SK-N-SH treated with all-trans-retinoic acid at 6 μM for 48 hours (cell line): ENCODE measurements around the gene EPN2.

Source experiments
- ATAC-seq: fragments of 200-7000 bp; cut with Tn5 transposase; 3 replicates; pipeline ENCODE4 v1.9.1; 2020; ENCODE audit warnings: mild to moderate bottlenecking, moderate library complexity
- ARNTL ChIP-seq: fragments of 450-650 bp; formaldehyde crosslinking; IDR thresholded peaks from 2 replicates; pipeline ENCODE4 v1.5.0; 2020; ENCODE audit warnings: low read depth, mild to moderate bottlenecking, moderate library complexity, borderline replicate concordance
- BACH2 ChIP-seq: fragments of 250-450 bp; sonication (Bioruptor Pico); IDR thresholded peaks from 2 replicates; pipeline ENCODE4 v1.9.0; 2021; ENCODE audit warnings: mild to moderate bottlenecking, borderline replicate concordance
- CSDC2 ChIP-seq: fragments of 250-450 bp; sonication (Bioruptor Pico); IDR thresholded peaks from 2 replicates; pipeline ENCODE4 v1.5.0; 2020; ENCODE audit warnings: mild to moderate bottlenecking, moderate library complexity
- GLIS3 ChIP-seq: fragments of 250-450 bp; sonication (Bioruptor Pico); IDR thresholded peaks from 2 replicates; pipeline ENCODE4 v1.5.0; 2020; ENCODE audit warnings: mild to moderate bottlenecking, moderate library complexity
- OSR1 ChIP-seq: fragments of 250-450 bp; sonication (Bioruptor Pico); IDR thresholded peaks from 2 replicates; pipeline ENCODE4 v1.8.0; 2022; ENCODE audit warnings: moderate library complexity, mild to moderate bottlenecking, inconsistent platforms
- TCF4 ChIP-seq: fragments of 250-450 bp; sonication (Bioruptor Pico); IDR thresholded peaks from 2 replicates; pipeline ENCODE4 v1.8.0; 2021; ENCODE audit warnings: mild to moderate bottlenecking, moderate library complexity, borderline replicate concordance
- ZC3H10 ChIP-seq: fragments of 250-450 bp; sonication (Bioruptor Pico); IDR thresholded peaks from 2 replicates; pipeline ENCODE4 v1.5.1; 2021; ENCODE audit warnings: mild to moderate bottlenecking, moderate library complexity
- ZFP30 ChIP-seq: fragments of 450-650 bp; formaldehyde crosslinking; IDR thresholded peaks from 2 replicates; pipeline ENCODE4 v1.5.0; 2022; ENCODE audit warnings: mild to moderate bottlenecking, moderate library complexity
- ZNF565 ChIP-seq: fragments of 450-650 bp; formaldehyde crosslinking; conservative IDR thresholded peaks from 2 replicates; pipeline ENCODE4 v1.5.0; 2020; ENCODE audit warnings: low read depth, mild to moderate bottlenecking, moderate library complexity
- ZNF8 ChIP-seq: fragments of 450-650 bp; formaldehyde crosslinking; IDR thresholded peaks from 2 replicates; pipeline ENCODE4 v1.5.0; 2020; ENCODE audit warnings: mild to moderate bottlenecking, moderate library complexity
- TF ChIP-seq, protein P1 (sequence below): fragments of 250-450 bp; sonication (Bioruptor Pico); IDR thresholded peaks from 2 replicates; pipeline ENCODE4 v1.5.0; 2020; ENCODE audit warnings: mild to moderate bottlenecking, moderate library complexity
- TF ChIP-seq, protein P2 (sequence below): fragments of 250-450 bp; sonication (Bioruptor Pico); IDR thresholded peaks from 2 replicates; pipeline ENCODE4 v1.8.0; 2021; ENCODE audit warnings: low read depth, mild to moderate bottlenecking, moderate library complexity, borderline replicate concordance

Gene EPN2

DNA sequence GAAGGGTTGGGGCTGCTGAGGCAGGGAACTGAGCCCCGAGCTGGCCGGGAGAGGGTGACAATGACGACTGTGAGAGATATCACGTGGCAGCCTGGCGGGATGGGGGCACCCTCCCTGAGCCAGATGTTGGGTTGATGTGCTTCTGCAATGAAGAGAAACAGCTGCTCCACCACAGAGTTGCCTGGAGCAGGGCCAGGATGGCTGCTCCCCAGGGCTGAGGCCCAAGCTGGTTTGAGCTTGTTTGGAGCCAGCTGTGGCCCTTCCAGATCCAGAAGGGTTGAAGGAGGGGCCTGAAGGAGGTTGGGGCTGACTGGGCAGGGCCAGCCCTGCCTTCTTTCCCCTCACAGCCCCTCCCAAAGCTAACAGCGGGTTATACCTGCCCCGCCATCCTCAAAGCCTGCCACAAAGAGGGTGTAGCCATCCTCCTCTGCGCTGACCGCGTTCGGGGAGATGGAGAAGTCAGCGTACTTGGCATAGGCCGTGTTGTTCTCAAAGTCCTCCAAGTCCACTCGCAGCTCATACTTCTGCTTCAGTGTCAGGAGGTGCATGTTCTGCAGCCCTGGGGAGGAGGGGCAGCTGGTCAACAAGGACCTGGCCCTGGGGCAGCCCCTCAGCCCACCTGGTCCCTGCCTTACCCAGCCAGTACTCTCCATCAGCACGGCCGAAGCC, 147.7 kb downstream of the EPN2 start:
- 0 out of 2 replicates have a peak, but pooled peaks have one; percentile 39 for TF ChIP-seq TCF4 (CRISPR knock-in tag)
- TF ChIP-seq, protein P1, sequence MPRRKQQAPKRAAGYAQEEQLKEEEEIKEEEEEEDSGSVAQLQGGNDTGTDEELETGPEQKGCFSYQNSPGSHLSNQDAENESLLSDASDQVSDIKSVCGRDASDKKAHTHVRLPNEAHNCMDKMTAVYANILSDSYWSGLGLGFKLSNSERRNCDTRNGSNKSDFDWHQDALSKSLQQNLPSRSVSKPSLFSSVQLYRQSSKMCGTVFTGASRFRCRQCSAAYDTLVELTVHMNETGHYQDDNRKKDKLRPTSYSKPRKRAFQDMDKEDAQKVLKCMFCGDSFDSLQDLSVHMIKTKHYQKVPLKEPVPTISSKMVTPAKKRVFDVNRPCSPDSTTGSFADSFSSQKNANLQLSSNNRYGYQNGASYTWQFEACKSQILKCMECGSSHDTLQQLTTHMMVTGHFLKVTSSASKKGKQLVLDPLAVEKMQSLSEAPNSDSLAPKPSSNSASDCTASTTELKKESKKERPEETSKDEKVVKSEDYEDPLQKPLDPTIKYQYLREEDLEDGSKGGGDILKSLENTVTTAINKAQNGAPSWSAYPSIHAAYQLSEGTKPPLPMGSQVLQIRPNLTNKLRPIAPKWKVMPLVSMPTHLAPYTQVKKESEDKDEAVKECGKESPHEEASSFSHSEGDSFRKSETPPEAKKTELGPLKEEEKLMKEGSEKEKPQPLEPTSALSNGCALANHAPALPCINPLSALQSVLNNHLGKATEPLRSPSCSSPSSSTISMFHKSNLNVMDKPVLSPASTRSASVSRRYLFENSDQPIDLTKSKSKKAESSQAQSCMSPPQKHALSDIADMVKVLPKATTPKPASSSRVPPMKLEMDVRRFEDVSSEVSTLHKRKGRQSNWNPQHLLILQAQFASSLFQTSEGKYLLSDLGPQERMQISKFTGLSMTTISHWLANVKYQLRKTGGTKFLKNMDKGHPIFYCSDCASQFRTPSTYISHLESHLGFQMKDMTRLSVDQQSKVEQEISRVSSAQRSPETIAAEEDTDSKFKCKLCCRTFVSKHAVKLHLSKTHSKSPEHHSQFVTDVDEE (CRISPR knock-in tag) = peak; percentile 38; the same call in 1 of the 2 replicates
- no peak for TF ChIP-seq OSR1 (CRISPR knock-in tag)
- ATAC-seq = peak; percentile 5; the same call in 1 of the 3 replicates

DNA sequence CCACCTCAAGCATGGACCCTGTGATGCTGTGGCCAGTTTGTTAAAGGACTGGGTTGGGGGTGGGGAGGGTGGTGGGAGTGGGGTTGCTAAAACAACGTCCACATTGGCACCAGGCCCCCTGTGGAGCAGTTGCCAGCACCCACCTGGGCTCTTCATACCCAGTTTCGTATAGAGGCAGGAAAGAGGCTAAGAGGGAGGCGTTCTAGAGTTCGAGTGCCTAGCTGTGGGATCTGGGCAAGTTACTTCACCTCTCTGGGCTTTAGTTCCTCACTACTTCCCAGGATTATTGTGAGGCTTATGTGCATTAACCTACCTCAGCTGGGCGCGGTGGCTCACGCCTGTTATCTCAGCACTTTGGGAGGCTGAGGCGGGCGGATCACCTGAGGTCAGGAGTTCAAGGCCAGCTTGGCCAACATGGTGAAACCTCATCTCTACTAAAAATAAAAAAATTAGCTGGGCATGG, 148.4 kb downstream of the EPN2 start:
- TF ChIP-seq ARNTL (CRISPR knock-in tag) = no peak
- TF ChIP-seq BACH2 (CRISPR knock-in tag) = no peak
- no peak for TF ChIP-seq ZNF8 (CRISPR knock-in tag)
- no peak for TF ChIP-seq CSDC2 (CRISPR knock-in tag)
- TF ChIP-seq ZNF565 (CRISPR knock-in tag) = no peak
- TF ChIP-seq, protein P2, sequence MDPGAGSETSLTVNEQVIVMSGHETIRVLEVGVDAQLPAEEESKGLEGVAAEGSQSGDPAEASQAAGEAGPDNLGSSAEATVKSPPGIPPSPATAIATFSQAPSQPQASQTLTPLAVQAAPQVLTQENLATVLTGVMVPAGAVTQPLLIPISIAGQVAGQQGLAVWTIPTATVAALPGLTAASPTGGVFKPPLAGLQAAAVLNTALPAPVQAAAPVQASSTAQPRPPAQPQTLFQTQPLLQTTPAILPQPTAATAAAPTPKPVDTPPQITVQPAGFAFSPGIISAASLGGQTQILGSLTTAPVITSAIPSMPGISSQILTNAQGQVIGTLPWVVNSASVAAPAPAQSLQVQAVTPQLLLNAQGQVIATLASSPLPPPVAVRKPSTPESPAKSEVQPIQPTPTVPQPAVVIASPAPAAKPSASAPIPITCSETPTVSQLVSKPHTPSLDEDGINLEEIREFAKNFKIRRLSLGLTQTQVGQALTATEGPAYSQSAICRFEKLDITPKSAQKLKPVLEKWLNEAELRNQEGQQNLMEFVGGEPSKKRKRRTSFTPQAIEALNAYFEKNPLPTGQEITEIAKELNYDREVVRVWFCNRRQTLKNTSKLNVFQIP (CRISPR knock-in tag) = no peak
- no peak for TF ChIP-seq GLIS3 (CRISPR knock-in tag)
- TF ChIP-seq ZC3H10 = no peak
- TF ChIP-seq ZFP30 (CRISPR knock-in tag) = no peak
- ATAC-seq = no peak
